T-cell (primary cell): ENCODE results near the gene ITGA5. TPM values are rescaled to one million over a fixed set of nuclear protein-coding genes. Genes with fewer than 3 reads are reported as not detected.

Experiments used
- ATAC-seq, 4 experiments: fragments of 200-7000 bp in 3 of 4; fragments of 150-1000 bp in 1 of 4; cut with Tn5 transposase; replicated peaks in 1 of 4; 1 replicate in 3 of 4; 2 replicates in 1 of 4; pipeline ENCODE4 v1.10.0; 2021; ENCODE audit warnings: moderate library complexity in 3 of 4, mild to moderate bottlenecking in 2 of 4, moderate number of reproducible peaks in 1 of 4
- CTCF ChIA-PET, 2 donors: fragments of 300-600 bp; sonication (Branson Sonifier 250); formaldehyde crosslinking; loops; one replicate each; lab custom pipeline; 2022; ENCODE audit warnings: antibody characterized with exemption in 2 of 2; lab: Charles Lee
- POLR2A ChIA-PET, 2 donors: fragments of 300-600 bp; sonication (Branson Sonifier 250); formaldehyde crosslinking; loops; one replicate each; lab custom pipeline; 2022; ENCODE audit warnings: antibody characterized with exemption in 2 of 2; lab: Charles Lee
- DNase-seq, 35 experiments: peaks; one replicate each; pipeline versions ENCODE4 v3.0.0 to v3.0.0-alpha.2; 2013 to 2023
- H3K27ac ChIP-seq: one replicate; pipeline ENCODE4 v1.5.1; 2013; ENCODE audit warnings: low read length
- H3K27me3 ChIP-seq, 2 experiments: replicated peaks in 1 of 2; 1 replicate in 1 of 2; 2 replicates in 1 of 2; pipeline versions ENCODE4 v1.6.1 to v1.7.0; 2013; ENCODE audit warnings: low read length in 1 of 2, mixed read lengths in 1 of 2; ENCODE audit not compliant: control insufficient read depth in 2 of 2, insufficient read depth in 2 of 2; ENCODE audit errors: extremely low read depth in 1 of 2
- H3K36me3 ChIP-seq, 2 donors: 1 replicate in 1 of 2; 2 replicates in 1 of 2; pipeline versions ENCODE4 v1.6.1 to v1.7.0; 2013; ENCODE audit warnings: low read length in 1 of 2; ENCODE audit not compliant: control insufficient read depth in 2 of 2, insufficient read depth in 1 of 2; ENCODE audit errors: extremely low read depth in 1 of 2
- H3K4me1 ChIP-seq, 2 experiments: 1 replicate in 1 of 2; 2 replicates in 1 of 2; pipeline versions ENCODE4 v1.6.1 to v1.7.0; 2013; ENCODE audit warnings: low read length in 2 of 2, mixed read lengths in 1 of 2; ENCODE audit not compliant: insufficient read depth in 2 of 2, control insufficient read depth in 1 of 2; ENCODE audit errors: extremely low read depth in 1 of 2
- H3K4me3 ChIP-seq, 2 donors: 1 replicate in 1 of 2; 2 replicates in 1 of 2; pipeline versions ENCODE4 v1.5.1 to v1.7.0; 2013; ENCODE audit warnings: mild to moderate bottlenecking in 2 of 2, low read length in 1 of 2, moderate library complexity in 1 of 2; ENCODE audit not compliant: control insufficient read depth in 1 of 2; ENCODE audit errors: extremely low read depth in 1 of 2
- H3K9me3 ChIP-seq: 2 replicates; pipeline ENCODE4 v1.7.0; 2013
- H3K27ac Mint-ChIP-seq, 2 donors: one replicate each; pipeline ENCODE4 v1.8.0; 2020 to 2021; ENCODE audit warnings: mild to moderate bottlenecking in 2 of 2, mixed read lengths in 2 of 2
- H3K27me3 Mint-ChIP-seq, 2 donors: one replicate each; pipeline ENCODE4 v1.8.0; 2021 to 2022; ENCODE audit warnings: mixed read lengths in 2 of 2
- H3K36me3 Mint-ChIP-seq: one replicate; pipeline ENCODE4 v1.8.0; 2021; ENCODE audit warnings: mixed read lengths
- H3K4me1 Mint-ChIP-seq, 3 donors: one replicate each; pipeline ENCODE4 v1.8.0; 2020 to 2022; ENCODE audit warnings: mixed read lengths in 3 of 3, mild to moderate bottlenecking in 1 of 3
- H3K4me3 Mint-ChIP-seq, 3 donors: one replicate each; pipeline ENCODE4 v1.8.0; 2020 to 2022; ENCODE audit warnings: mild to moderate bottlenecking in 3 of 3, mixed read lengths in 3 of 3, moderate library complexity in 3 of 3
- H3K9me3 Mint-ChIP-seq, 3 donors: one replicate each; pipeline ENCODE4 v1.8.0; 2020 to 2022; ENCODE audit warnings: mixed read lengths in 3 of 3
- WGBS: methylation state at CpG from one replicate; pipeline ENCODE4 v1.1.5; 2013; ENCODE audit warnings: missing lambda C conversion rate; ENCODE audit not compliant: insufficient coverage; 5-methylcytosine and 5-hydroxymethylcytosine counted together
- total RNA-seq, 35 experiments: library from RNA in 6 of 35; stranded (reverse) in 6 of 35; fragments of 120-200 nt in 1 of 35; gene quantifications; one replicate each; pipeline versions ENCODE4 v1.2.1 to v1.2.4 and lab custom pipeline; 2013 to 2026

ITGA5 gene
- total RNA-seq, 5 donors from 2014 or later (not counting 1 experiment from before 2014, with no cell fraction given) = 58.6 to 183 (median 169) TPM

GRCh38 chr12:54429014-54429471, 10.0 kb upstream of the ITGA5 start:
- H3K9me3 ChIP-seq = no peaks in the 10 kb centered on the region
- no peak overlapping the region for H3K4me3 Mint-ChIP-seq
- ATAC-seq (no peak), DNase-seq (no peak)
- H3K4me3 ChIP-seq = no peak overlapping the region
- peaks cover 0 to 17% of the 10 kb centered on the region in 2 experiments for H3K27me3 ChIP-seq
- H3K4me1 Mint-ChIP-seq = peaks cover 32 to 58% (median 47%) of the 10 kb centered on the region in 3 donors
- no CpG with 5 or more reads among the region's 3 CpGs for WGBS
- no peaks in the 10 kb centered on the region for H3K9me3 Mint-ChIP-seq
- H3K36me3 Mint-ChIP-seq = no peaks in the 10 kb centered on the region
- H3K27ac ChIP-seq = no peak overlapping the region
- H3K4me1 ChIP-seq = peaks cover 7 to 35% of the 10 kb centered on the region in 2 experiments
- CTCF ChIA-PET = interaction anchor here (0.5 to 2.3 kb wide), 11 partner anchors 11 to 454 kb away, joined by 3 to 9 read pairs (median 4); partner anchors contain the start of gene HOTAIR (in 1 of the 2)
- H3K27me3 Mint-ChIP-seq = peaks cover 0 to 12% of the 10 kb centered on the region in 2 donors
- no peak overlapping the region for H3K27ac Mint-ChIP-seq
- no peaks in the 10 kb centered on the region for H3K36me3 ChIP-seq
- POLR2A ChIA-PET = interaction anchor here in 1 of 2 donors (0.6 kb wide), 1 partner anchor 170 kb away, joined by 3 read pairs; no protein-coding TSS in a partner anchor

GRCh38 chr12:54428050-54429013, 9.3 kb upstream of the ITGA5 start:
- H3K36me3 Mint-ChIP-seq = no peaks in the 10 kb centered on the region
- H3K4me3 Mint-ChIP-seq = no peak overlapping the region
- H3K9me3 Mint-ChIP-seq = no peaks in the 10 kb centered on the region

GRCh38 chr12:54427106-54427505, 8.0 kb upstream of the ITGA5 start:
- DNase-seq = no peak
- Mint-ChIP-seq H3K9me3 (no peaks in the 10 kb centered on the region), H3K36me3 (no peaks in the 10 kb centered on the region), H3K4me3 (no peak overlapping the region), H3K4me1 (peaks cover 22 to 54% (median 37%) of the 10 kb centered on the region in 3 donors), H3K27ac (no peak overlapping the region), H3K27me3 (peaks cover 0 to 12% of the 10 kb centered on the region in 2 donors)
- ATAC-seq = no peak
- CTCF ChIA-PET = interaction anchor here (0.5 to 2.3 kb wide), 4 partner anchors 17 to 211 kb away, joined by 3 to 9 read pairs (median 4); no protein-coding TSS in a partner anchor
- H3K27ac ChIP-seq = no peak overlapping the region
- H3K27me3 ChIP-seq = peaks cover 0 to 17% of the 10 kb centered on the region in 2 experiments
- no peaks in the 10 kb centered on the region for H3K36me3 ChIP-seq
- H3K4me1 ChIP-seq = peaks cover 1 to 24% of the 10 kb centered on the region in 2 experiments
- POLR2A ChIA-PET = no interaction called here
- no peak overlapping the region for H3K4me3 ChIP-seq
- no peaks in the 10 kb centered on the region for H3K9me3 ChIP-seq
- WGBS = 95% methylated on average over 4 of the region's 4 CpGs

More at GRCh38 chr12:54428050-54429013, 9.3 kb upstream of the ITGA5 start:
- Mint-ChIP-seq H3K27me3 (peaks cover 0 to 12% of the 10 kb centered on the region in 2 donors), H3K27ac (no peak overlapping the region), H3K4me1 (peaks cover 31 to 57% (median 45%) of the 10 kb centered on the region in 3 donors)
- no peak overlapping the region for H3K27ac ChIP-seq
- no peak overlapping the region for H3K4me3 ChIP-seq
- WGBS = 88% methylated on average over 3 of the region's 13 CpGs
- CTCF ChIA-PET = interaction anchor here (0.5 to 2.3 kb wide), 14 partner anchors 12 to 1393 kb away, joined by 3 to 9 read pairs (median 4); partner anchors contain the start of gene HOTAIR (in 1 of the 2)
- H3K36me3 ChIP-seq = no peaks in the 10 kb centered on the region
- peaks cover 0 to 17% of the 10 kb centered on the region in 2 experiments for H3K27me3 ChIP-seq
- POLR2A ChIA-PET = interaction anchor here (0.6 to 0.7 kb wide), 2 partner anchors 25 to 1020 kb away, joined by 3 read pairs; no protein-coding TSS in a partner anchor
- no peaks in the 10 kb centered on the region for H3K9me3 ChIP-seq
- DNase-seq (no peak), ATAC-seq (peak in 2 of 4 experiments; percentile 33 to 45)
- H3K4me1 ChIP-seq = peaks cover 7 to 35% of the 10 kb centered on the region in 2 experiments

GRCh38 chr12:54426690-54427089, 7.6 kb upstream of the ITGA5 start:
- Mint-ChIP-seq H3K27ac (no peak overlapping the region), H3K4me1 (peaks cover 17 to 49% (median 35%) of the 10 kb centered on the region in 3 donors), H3K36me3 (no peaks in the 10 kb centered on the region), H3K4me3 (no peak overlapping the region), H3K27me3 (peaks cover 0 to 12% of the 10 kb centered on the region in 2 donors), H3K9me3 (no peaks in the 10 kb centered on the region)
- ATAC-seq (no peak), DNase-seq (no peak)
- WGBS = no CpG with 5 or more reads among the region's 3 CpGs
- ChIA-PET CTCF (interaction anchor here in 1 of 2 donors (0.7 to 2.3 kb wide), 2 partner anchors 27 to 210 kb away, joined by 4 to 9 read pairs; no protein-coding TSS in a partner anchor), POLR2A (interaction anchor here in 1 of 2 donors (0.6 kb wide), 1 partner anchor 127 kb away, joined by 3 read pairs; no protein-coding TSS in a partner anchor)
- Histone ChIP-seq H3K36me3 (no peaks in the 10 kb centered on the region), H3K4me1 (peaks cover 0 to 20% of the 10 kb centered on the region in 2 experiments), H3K9me3 (no peaks in the 10 kb centered on the region), H3K27ac (no peak overlapping the region), H3K4me3 (no peak overlapping the region), H3K27me3 (peaks cover 0 to 17% of the 10 kb centered on the region in 2 experiments)

- H3K9me3 Mint-ChIP-seq = no peaks in the 10 kb centered on the region
These were observed 6.6 kb upstream of the ITGA5 start for GRCh38 chr12:54425702-54426101.

More at GRCh38 chr12:54425702-54426101, 6.6 kb upstream of the ITGA5 start:
- ChIA-PET CTCF (no interaction called here), POLR2A (interaction anchor here in 1 of 2 donors (0.7 kb wide), 1 partner anchor 22 kb away, joined by 7 read pairs; no protein-coding TSS in a partner anchor)
- Histone ChIP-seq H3K4me3 (no peak overlapping the region), H3K4me1 (peaks cover under 1 to 22% of the 10 kb centered on the region in 2 experiments), H3K9me3 (no peaks in the 10 kb centered on the region), H3K27me3 (peaks cover 0 to 23% of the 10 kb centered on the region in 2 experiments), H3K27ac (no peak overlapping the region), H3K36me3 (no peaks in the 10 kb centered on the region)
- peaks cover 0 to 12% of the 10 kb centered on the region in 2 donors for H3K27me3 Mint-ChIP-seq
- no peak for DNase-seq
- peak overlapping the region in 1 of 2 donors; percentile 5 for H3K27ac Mint-ChIP-seq
- no peak overlapping the region for H3K4me3 Mint-ChIP-seq
- peaks cover 19 to 52% (median 37%) of the 10 kb centered on the region in 3 donors for H3K4me1 Mint-ChIP-seq
- H3K36me3 Mint-ChIP-seq = no peaks in the 10 kb centered on the region
- WGBS = no CpG with 5 or more reads among the region's 2 CpGs
- ATAC-seq = no peak
